Vagina (tissue), 2 donors: ENCODE data around the gene ADGRL2. TPM values are rescaled to one million over a fixed set of nuclear protein-coding genes. Genes with fewer than 3 reads are reported as not detected.
"Not testable (repeated sequence)": the region's sequence is repeated elsewhere in the genome, so short reads cannot be mapped to it uniquely, and the experiment has no call there.

Experiments used
- DNase-seq, 2 donors: peaks; one replicate each; pipeline ENCODE4 v3.0.0-alpha.2; 2017; ENCODE audit errors: extremely low spot score in 2 of 2
- H3K27ac ChIP-seq: fragments of 200-600 bp; sonication (generic); one replicate; pipeline ENCODE4 v1.5.1; 2019
- H3K27me3 ChIP-seq: fragments of 200-600 bp; sonication (generic); one replicate; pipeline ENCODE4 v1.5.1; 2019
- H3K36me3 ChIP-seq, 2 donors: fragments of 200-600 bp; sonication (generic); one replicate each; pipeline ENCODE4 v1.5.1; 2017 to 2019
- H3K4me1 ChIP-seq: fragments of 200-600 bp; sonication (generic); one replicate; pipeline ENCODE4 v1.5.1; 2019
- H3K4me3 ChIP-seq, 2 donors: fragments of 200-600 bp; sonication (generic); 1 replicate in 1 of 2; 2 replicates in 1 of 2; pipeline ENCODE4 v1.5.1; 2016 to 2019
- H3K9me3 ChIP-seq: fragments of 200-600 bp; sonication (generic); one replicate; pipeline ENCODE4 v1.5.1; 2019
- CTCF ChIP-seq, 3 experiments: fragments of 450-650 bp in 2 of 3; fragments of 200-600 bp in 1 of 3; sonication (generic) in 1 of 3; IDR thresholded peaks; one replicate each; pipeline ENCODE4 v1.5.1; 2017 to 2019; ENCODE audit warnings: antibody characterized with exemption in 3 of 3, mild to moderate bottlenecking in 2 of 3, moderate library complexity in 2 of 3
- POLR2A ChIP-seq, 2 donors: fragments of 450-650 bp; IDR thresholded peaks; one replicate each; pipeline ENCODE4 v1.6.1; 2017; ENCODE audit warnings: antibody characterized with exemption in 2 of 2, mild to moderate bottlenecking in 2 of 2, moderate library complexity in 2 of 2
- POLR2AphosphoS5 ChIP-seq, 2 donors: sonication (generic); formaldehyde crosslinking; IDR thresholded peaks; one replicate each; pipeline ENCODE4 v1.9.0; 2017; ENCODE audit warnings: antibody characterized with exemption in 2 of 2, mild to moderate bottlenecking in 2 of 2, low read depth in 1 of 2; ENCODE audit not compliant: insufficient read depth in 1 of 2
- intact Hi-C: fragments of 100-400 bp; cut with DNase I; formaldehyde crosslinking; loops from one replicate; pipeline ENCODE4 v1.15.1; 2023
- total RNA-seq: library from RNA; depleted of rRNA; stranded (reverse); fragments of >200 nt; gene quantifications from one replicate; pipeline ENCODE4 v1.2.3, GENCODE V29; 2016

The ADGRL2 gene
- total RNA-seq, 1 donor from 2014 or later = 68.0 TPM

DNA sequence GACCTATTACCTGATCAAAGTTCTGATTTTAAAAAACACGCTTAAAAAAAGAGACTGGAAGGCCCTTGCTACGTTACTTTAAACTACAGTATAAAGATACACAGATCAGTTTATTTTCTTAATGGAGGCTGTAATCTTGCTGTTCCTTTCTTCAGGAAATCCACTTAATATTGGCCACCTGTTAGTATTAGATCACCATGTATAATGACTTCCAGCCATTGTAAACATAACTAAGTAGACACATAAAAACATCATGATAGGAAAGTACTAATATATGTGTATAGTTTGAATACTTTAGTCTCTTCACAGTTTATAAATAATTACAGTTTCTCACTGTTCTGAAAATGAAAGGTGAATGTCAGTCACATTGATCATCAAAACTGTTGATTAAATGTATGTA lies 68.6 kb downstream of the ADGRL2 start:
- Histone ChIP-seq H3K36me3 (no peaks in the 10 kb centered on the region), H3K4me1 (peaks cover 13% of the 10 kb centered on the region), H3K4me3 (no peak overlapping the region), H3K9me3 (no peaks in the 10 kb centered on the region), H3K27me3 (no peaks in the 10 kb centered on the region), H3K27ac (no peak overlapping the region)
- no peak for DNase-seq
- TF ChIP-seq CTCF (IDR thresholded peaks at IDR 0.05) (no peak), POLR2AphosphoS5 (IDR thresholded peaks at IDR 0.05; ENCODE audit: insufficient read depth in 1 of 2, low read depth in 1 of 2) (no peak), POLR2A (IDR thresholded peaks at IDR 0.05) (no peak)
- intact Hi-C loops = no loop called here

- H3K27ac ChIP-seq, H3K4me1 ChIP-seq, H3K36me3 ChIP-seq, H3K27me3 ChIP-seq, H3K9me3 ChIP-seq, intact Hi-C loops, H3K4me3 ChIP-seq, DNase-seq: not testable (repeated sequence)
Measured at GRCh38 chr1:81871091-81871490, 70.4 kb downstream of the ADGRL2 start.

- Histone ChIP-seq H3K27ac (no peak overlapping the region), H3K4me3 (no peak overlapping the region), H3K4me1 (peaks cover 15% of the 10 kb centered on the region), H3K27me3 (no peaks in the 10 kb centered on the region), H3K9me3 (no peaks in the 10 kb centered on the region), H3K36me3 (no peaks in the 10 kb centered on the region)
- intact Hi-C loops = no loop called here
- TF ChIP-seq POLR2A (IDR thresholded peaks at IDR 0.05) (no peak), CTCF (IDR thresholded peaks at IDR 0.05) (no peak), POLR2AphosphoS5 (IDR thresholded peaks at IDR 0.05; ENCODE audit: insufficient read depth in 1 of 2, low read depth in 1 of 2) (no peak)
- no peak for DNase-seq
Measured at GRCh38 chr1:81873946-81874345, 73.2 kb downstream of the ADGRL2 start.

GRCh38 chr1:81874461-81874860 lies 73.7 kb downstream of the ADGRL2 start:
- DNase-seq = no peak
- no peak for TF ChIP-seq CTCF (IDR thresholded peaks at IDR 0.05)
- no peak for TF ChIP-seq POLR2AphosphoS5 (IDR thresholded peaks at IDR 0.05; ENCODE audit: insufficient read depth in 1 of 2, low read depth in 1 of 2)
- TF ChIP-seq POLR2A (IDR thresholded peaks at IDR 0.05) = no peak
- H3K27me3 ChIP-seq = no peaks in the 10 kb centered on the region
- no peaks in the 10 kb centered on the region for H3K9me3 ChIP-seq
- H3K4me3 ChIP-seq = no peak overlapping the region
- no peaks in the 10 kb centered on the region for H3K36me3 ChIP-seq
- no peak overlapping the region for H3K27ac ChIP-seq
- intact Hi-C loops = no loop called here
- peaks cover 17% of the 10 kb centered on the region for H3K4me1 ChIP-seq

- DNase-seq = no peak
- Histone ChIP-seq H3K4me3 (no peak overlapping the region), H3K4me1 (peaks cover 17% of the 10 kb centered on the region), H3K9me3 (no peaks in the 10 kb centered on the region), H3K27me3 (no peaks in the 10 kb centered on the region), H3K36me3 (no peaks in the 10 kb centered on the region), H3K27ac (no peak overlapping the region)
- intact Hi-C loops = no loop called here
- no peak for TF ChIP-seq CTCF (IDR thresholded peaks at IDR 0.05)
- no peak for TF ChIP-seq POLR2A (IDR thresholded peaks at IDR 0.05)
- no peak for TF ChIP-seq POLR2AphosphoS5 (IDR thresholded peaks at IDR 0.05; ENCODE audit: insufficient read depth in 1 of 2, low read depth in 1 of 2)
Measured at GRCh38 chr1:81874940-81875339, 74.2 kb downstream of the ADGRL2 start.
